A172 (cell line): Measurements from ENCODE around the gene RALGPS1. TPM values are rescaled to one million over a fixed set of nuclear protein-coding genes. Genes with fewer than 3 reads are reported as not detected.

ENCODE experiments used
- DNase-seq: peaks from one replicate; pipeline ENCODE4 v3.0.0-alpha.2; 2015; ENCODE audit warnings: low spot score
- total RNA-seq: library from RNA; depleted of rRNA; stranded (reverse); fragments of >200 nt; shearing (Covaris generic); gene quantifications from 2 replicates; pipeline ENCODE4 v1.2.3, GENCODE V29; 2014; rRNA removed

The RALGPS1 gene
- total RNA-seq, 1 experiment from 2014 or later, result 15.3 TPM

DNA sequence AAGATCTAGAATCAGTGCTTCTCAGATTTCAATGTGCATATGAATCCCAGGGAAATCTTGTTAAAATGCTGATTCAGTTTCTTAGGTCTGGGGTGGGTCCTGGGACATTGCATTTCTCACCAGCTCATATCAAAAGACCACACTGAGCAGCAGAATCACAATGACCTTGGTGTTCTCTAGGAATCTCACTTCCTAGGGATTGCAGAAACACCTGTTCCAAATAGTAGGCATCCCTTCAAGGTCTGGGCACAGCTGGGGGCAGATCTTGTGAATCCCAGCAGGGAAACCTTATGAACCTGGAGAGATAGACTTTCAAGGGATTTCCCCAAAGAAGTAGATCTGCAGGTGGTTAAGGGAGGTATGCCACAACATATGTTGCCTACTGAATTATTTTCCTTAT is 341.1 kb downstream of the RALGPS1 start:
- no peak for DNase-seq

DNA sequence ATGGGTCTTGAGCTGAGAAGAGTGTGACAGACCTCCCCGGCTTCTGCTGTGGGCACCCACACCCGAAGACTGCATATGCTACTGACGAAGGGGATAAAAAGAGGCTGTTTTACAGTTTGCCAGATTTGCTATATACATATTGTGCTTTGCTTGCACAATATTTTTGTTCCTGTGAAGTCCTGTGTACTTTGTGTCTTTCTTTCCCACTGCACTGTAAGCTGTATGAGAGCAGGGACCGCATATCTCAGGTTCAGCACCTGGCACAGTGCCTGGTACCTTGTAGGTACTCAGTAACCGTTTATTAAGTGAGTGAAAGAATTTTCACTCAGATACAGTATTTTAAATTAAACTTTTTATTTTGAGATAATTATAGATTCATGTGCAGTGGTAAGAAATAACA is 341.7 kb downstream of the RALGPS1 start:
- DNase-seq, result no peak

DNA sequence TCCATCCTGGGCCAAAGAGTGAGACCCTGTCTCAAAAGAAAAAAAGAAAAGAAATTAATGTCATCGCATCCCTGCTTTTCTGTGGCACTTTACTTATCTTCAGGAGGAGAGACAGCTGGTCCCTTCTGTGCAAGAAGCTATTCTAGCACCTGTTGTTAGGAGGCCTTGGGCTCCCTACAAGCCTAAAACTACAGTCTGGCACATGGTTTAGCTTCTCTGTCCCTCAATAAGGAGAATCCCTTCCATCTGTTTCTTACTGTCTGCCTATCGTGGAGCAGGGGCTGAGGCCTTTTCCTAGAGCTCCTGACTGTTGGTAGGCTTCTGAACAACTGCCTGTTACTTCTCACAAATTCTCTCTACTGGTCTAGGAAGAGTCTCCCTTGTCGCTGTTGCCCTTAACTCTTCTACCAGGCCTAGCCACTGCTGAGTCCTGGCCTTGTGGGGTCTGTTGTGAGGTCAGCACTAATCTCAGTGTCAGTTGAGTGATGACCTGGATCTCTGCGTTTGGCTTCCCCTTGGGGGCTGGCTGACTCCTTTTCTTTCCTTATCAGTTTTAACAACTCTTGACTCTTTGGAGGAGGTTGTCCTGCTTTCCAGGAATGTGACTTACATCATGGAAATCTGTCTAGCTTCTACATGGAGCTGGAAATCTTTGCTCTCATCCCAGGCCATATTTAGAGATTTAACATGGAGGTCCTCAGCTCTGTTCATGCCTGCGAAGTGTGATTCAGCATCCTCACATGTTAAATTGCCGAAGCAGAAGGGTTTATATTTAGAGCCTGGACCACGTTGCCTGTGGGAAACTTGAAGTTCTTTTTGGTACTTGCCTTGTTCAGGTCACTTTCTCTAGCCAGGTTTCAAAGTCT is 344.3 kb downstream of the RALGPS1 start:
- no peak for DNase-seq

DNA sequence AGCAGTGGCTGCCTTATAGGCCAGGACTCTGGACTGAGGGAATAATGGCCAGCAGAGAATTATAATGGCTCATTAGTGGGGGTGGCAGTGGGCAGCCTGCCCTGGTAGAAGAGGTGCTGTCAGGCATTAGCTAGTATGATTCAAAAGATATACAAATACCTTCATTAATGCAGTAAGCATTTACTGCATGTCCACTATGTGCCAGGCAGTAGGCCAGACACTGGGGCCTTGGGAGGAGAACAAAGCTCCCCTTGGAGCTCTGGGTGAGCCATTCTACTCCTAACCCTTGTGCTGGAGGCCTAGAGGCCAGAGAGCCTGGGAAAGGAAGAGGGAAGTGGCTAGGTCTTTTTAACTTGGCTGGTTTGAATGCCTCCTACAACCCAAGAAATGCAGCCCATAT is 348.0 kb downstream of the RALGPS1 start:
- no peak for DNase-seq

DNA sequence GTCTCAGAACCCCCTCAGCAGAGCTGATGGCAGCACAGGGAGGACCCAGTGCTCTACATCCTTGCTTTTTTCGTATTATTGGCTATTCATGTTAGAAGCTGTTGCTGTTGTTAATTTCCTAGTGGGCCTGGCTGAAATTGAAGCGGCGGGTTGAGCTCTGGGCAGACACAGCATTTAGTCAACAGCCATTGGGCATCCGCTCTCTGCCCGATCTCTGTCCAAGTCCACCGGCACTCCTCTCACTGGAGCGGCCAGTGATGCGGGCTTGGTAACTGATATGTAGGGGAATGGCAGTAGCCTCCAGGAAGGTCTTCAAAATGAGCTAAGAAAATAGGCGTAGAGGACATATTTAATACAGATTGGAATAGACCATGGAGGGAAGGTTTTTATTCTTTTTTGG is 348.7 kb downstream of the RALGPS1 start:
- no peak for DNase-seq

DNA sequence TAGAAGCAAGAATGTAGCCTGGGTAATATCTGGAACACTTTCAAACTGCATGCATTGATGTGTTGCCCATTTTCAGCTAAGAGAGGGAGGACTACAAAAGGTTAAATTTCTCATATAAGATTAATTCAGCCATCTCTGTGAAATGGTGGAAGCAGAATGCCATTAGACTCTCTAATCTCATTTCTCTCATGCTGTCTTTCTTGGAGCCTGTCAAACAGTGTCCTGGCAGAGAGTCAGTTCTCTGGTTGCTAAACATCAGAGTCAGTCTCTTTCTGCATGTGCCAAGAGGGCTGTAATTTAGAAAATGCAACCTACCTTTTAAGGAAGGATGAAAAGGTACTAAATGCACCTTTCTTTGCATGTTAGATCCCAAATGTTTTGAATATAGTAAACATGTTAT is 349.1 kb downstream of the RALGPS1 start:
- DNase-seq, result no peak

DNA sequence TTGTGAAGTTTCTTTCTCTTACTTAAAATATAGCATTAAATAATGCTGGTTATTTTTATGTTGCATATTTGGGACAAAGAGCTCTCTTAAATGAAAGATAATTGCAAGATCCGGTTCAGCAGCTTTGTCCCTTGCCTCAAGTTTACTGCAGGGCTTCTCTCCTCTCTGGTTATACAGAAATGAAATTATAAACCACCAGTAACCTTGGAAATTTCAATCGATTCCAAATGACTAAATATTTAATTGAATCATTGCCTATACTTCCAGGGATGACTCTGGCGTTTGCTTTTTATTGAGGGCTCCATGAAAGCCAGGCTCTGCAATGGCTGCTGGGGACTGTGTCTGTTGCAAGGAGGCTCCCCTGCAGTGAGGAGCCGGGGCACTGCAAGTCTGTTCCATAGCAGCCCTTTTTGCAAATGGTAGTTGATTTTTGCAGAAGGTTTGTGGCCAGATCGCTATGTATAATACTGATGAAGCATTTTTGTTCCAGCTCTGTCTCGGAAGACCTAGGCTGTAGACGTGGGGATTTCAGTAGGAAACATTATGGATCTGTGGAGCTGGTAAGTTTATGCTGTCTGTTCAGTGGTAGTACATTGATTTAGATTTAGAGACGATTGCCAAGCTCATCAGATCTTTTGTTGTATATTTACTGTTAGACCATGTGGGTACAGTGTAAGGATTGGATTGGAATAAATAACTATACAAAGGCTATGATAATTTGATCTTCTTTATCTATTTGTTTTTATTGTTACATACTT is 350.1 kb downstream of the RALGPS1 start, which contains the start of gene GARNL3:
Gene GARNL3 (plus strand): TSS at position 313 of the 758 bp plus-strand sequence. CDS start 104 bp downstream, at position 417.
- no peak for DNase-seq

DNA sequence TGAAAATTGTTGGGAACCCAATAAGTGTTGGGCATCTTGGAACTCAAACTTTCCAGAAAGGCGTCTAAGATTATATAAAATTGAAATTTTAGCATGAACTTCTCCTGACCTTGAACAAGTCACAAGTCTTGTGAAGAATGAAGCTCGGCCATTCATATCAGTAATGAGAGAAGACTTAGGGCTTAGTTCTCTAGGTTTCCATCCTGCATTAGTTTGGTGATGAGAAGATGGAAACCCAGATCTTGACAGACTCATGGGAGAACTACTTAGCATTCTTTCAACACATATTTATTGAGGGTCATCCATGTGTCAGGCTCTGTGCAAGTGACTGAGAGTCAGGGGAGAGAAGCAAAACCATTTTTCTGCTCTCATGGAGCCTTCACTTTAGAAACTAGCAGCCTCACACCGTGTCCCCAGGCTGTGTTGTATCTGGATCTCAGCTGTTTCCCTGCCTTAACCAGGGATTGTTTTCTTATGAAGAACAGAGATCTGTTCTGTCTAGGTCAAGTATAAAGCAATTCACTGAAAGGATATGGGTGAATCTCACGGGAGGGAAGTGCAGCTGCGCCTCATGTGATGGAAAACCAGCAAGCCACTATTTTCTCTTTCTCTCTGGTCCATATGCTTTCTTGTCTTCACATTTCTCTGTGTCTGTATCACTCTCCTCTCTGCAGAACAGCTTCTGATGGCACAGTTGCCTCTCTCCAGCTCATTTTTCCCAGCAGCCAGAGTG is 353.4 kb downstream of the RALGPS1 start:
- no peak for DNase-seq

DNA sequence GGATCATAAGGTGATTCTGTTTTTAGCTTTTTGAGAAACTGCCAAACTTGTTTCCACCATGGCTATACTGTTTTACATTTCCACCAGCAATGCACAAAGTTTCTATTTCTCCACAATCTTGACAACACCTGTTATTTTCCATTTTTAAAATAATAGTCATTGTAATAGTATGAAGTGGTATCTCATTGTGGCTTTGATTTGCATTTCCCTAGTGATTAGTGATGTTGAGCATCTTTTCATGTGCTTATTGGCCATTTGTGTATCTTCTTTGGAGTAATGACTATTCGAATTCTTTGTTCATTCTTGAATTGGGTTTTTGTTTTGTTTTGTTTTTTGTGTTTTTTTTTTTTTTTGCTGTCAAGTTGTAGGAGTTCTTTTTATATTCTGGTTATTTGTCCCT is 354.9 kb downstream of the RALGPS1 start:
- DNase-seq, result no peak

Other genes starting within 250 kb of the RALGPS1 start
- 13.3 and 15.0 TPM in 2 replicates for gene ZBTB43, start 109.7 kb upstream of the RALGPS1 start, total RNA-seq
- 5.0 and 5.5 TPM in 2 replicates for gene ZBTB34, start 54.1 kb upstream of the RALGPS1 start, total RNA-seq
- gene ANGPTL2, start 207.9 kb downstream of the RALGPS1 start, total RNA-seq, result 0.17 and 0.43 TPM in 2 replicates